HCT116 (cell line): ENCODE data around the gene NOC2L. TPM values are rescaled to one million over a fixed set of nuclear protein-coding genes. Genes with fewer than 3 reads are reported as not detected.
A peak's percentile ranks its signal among the peaks of the same experiment; 100 is the strongest.

Source experiments
- ATAC-seq: fragments of 200-7000 bp; cut with Tn5 transposase; 2 replicates; pipeline ENCODE4 v1.9.1; 2020; ENCODE audit warnings: mild to moderate bottlenecking, moderate library complexity
- BruUV-seq: library from RNA; stranded (reverse); fragments of 400-500 nt; replicated peaks from 2 replicates; lab custom pipeline; 2021; lab: Mats Ljungman, UMichigan
- CTCF ChIA-PET: fragments of 300-600 bp; sonication (Branson Sonifier 250); formaldehyde crosslinking; loops from one replicate; lab custom pipeline; 2021; ENCODE audit warnings: antibody characterized with exemption; lab: Charles Lee
- POLR2A ChIA-PET: fragments of 300-600, 350-600 bp; sonication (Branson Sonifier 250); formaldehyde crosslinking; loops from one replicate; lab custom pipeline; 2021; ENCODE audit warnings: antibody characterized with exemption; lab: Charles Lee
- RAD21 ChIA-PET, 2 experiments: fragments of 300-600 bp; sonication (Branson Sonifier 250); formaldehyde crosslinking; loops; one replicate each; lab custom pipeline; 2023; ENCODE audit warnings: low total read pairs in 2 of 2; ENCODE audit not compliant: uncharacterized antibody in 2 of 2, unreplicated experiment in 2 of 2, low non-redundant PET in 1 of 2; lab: Charles Lee
- DNase-seq: peaks from one replicate; pipeline ENCODE4 v3.0.0-alpha.2; 2010; ENCODE audit warnings: low read depth, low spot score
- H2AFZ ChIP-seq: fragments of 200-600 bp; shearing (Covaris generic), sonication (generic); 2 replicates; pipeline ENCODE4 v1.6.1; 2017; ENCODE audit warnings: low read depth, mixed run types, mixed read lengths, antibody characterized with exemption, low read length; ENCODE audit not compliant: poor library complexity, severe bottlenecking
- H3K27ac ChIP-seq: 2 replicates; pipeline ENCODE4 v1.5.1; 2012; ENCODE audit warnings: low read depth, low read length
- H3K27me3 ChIP-seq: fragments of 200-600 bp; sonication (generic); 2 replicates; pipeline ENCODE4 v1.6.1; 2016; ENCODE audit warnings: mixed run types, low read length, mixed read lengths; ENCODE audit not compliant: insufficient read depth
- H3K36me3 ChIP-seq, 2 experiments: fragments of 200-500 bp in 1 of 2; fragments of 200-600 bp in 1 of 2; sonication (Bioruptor generic) in 1 of 2; sonication (generic) in 1 of 2; 2 replicates each; pipeline versions ENCODE4 v1.5.1 to v1.6.1; 2014 to 2016; ENCODE audit warnings: low read length in 2 of 2, inconsistent platforms in 1 of 2, mixed read lengths in 1 of 2, mixed run types in 1 of 2; ENCODE audit not compliant: insufficient read depth in 2 of 2, control insufficient read depth in 1 of 2
- H3K4me1 ChIP-seq, 2 experiments: fragments of 200-600 bp in 1 of 2; sonication (generic) in 1 of 2; 2 replicates each; pipeline versions ENCODE4 v1.5.1 to v1.6.1; 2012 to 2017; ENCODE audit warnings: low read length in 2 of 2, inconsistent platforms in 1 of 2, mild to moderate bottlenecking in 1 of 2, mixed read lengths in 1 of 2, mixed run types in 1 of 2, moderate library complexity in 1 of 2; ENCODE audit not compliant: insufficient read depth in 2 of 2, control insufficient read depth in 1 of 2
- H3K4me2 ChIP-seq: fragments of 200-600 bp; sonication (generic); 2 replicates; pipeline ENCODE4 v1.6.1; 2017; ENCODE audit warnings: mixed run types, low read length, mixed read lengths
- H3K4me3 ChIP-seq, 2 experiments: fragments of 200-600 bp in 1 of 2; sonication (generic) in 1 of 2; replicated peaks in 1 of 2; 2 replicates each; pipeline ENCODE4 v1.5.1; 2011 to 2016; ENCODE audit warnings: low read length in 2 of 2, control low read depth in 1 of 2, low read depth in 1 of 2, mild to moderate bottlenecking in 1 of 2, mixed read lengths in 1 of 2, mixed run types in 1 of 2
- H3K79me2 ChIP-seq: fragments of 200-600 bp; sonication (generic); 2 replicates; pipeline ENCODE4 v1.6.1; 2017; ENCODE audit warnings: mild to moderate bottlenecking, mixed run types, low read length, moderate library complexity, mixed read lengths; ENCODE audit not compliant: insufficient read depth
- H3K9ac ChIP-seq: fragments of 200-600 bp; sonication (generic); 2 replicates; pipeline ENCODE4 v1.6.1; 2016; ENCODE audit warnings: low read length, mixed read lengths
- H3K9me2 ChIP-seq: fragments of 200-600 bp; sonication (generic), shearing (Covaris generic); 2 replicates; pipeline ENCODE4 v1.6.1; 2017; ENCODE audit warnings: mixed run types, mild to moderate bottlenecking, moderate library complexity; ENCODE audit not compliant: insufficient read depth
- H3K9me3 ChIP-seq, 2 experiments: fragments of 200-500 bp in 1 of 2; fragments of 200-600 bp in 1 of 2; sonication (Bioruptor generic) in 1 of 2; sonication (generic) in 1 of 2; 2 replicates each; pipeline ENCODE4 v1.6.1; 2014 to 2017; ENCODE audit warnings: low read length in 2 of 2, mixed read lengths in 2 of 2, inconsistent platforms in 1 of 2, low read depth in 1 of 2, mild to moderate bottlenecking in 1 of 2, mixed run types in 1 of 2, moderate library complexity in 1 of 2; ENCODE audit not compliant: control insufficient read depth in 1 of 2, insufficient read depth in 1 of 2
- H4K20me1 ChIP-seq: fragments of 200-600 bp; sonication (generic), shearing (Covaris generic); 2 replicates; pipeline ENCODE4 v1.6.1; 2017; ENCODE audit warnings: mixed run types, mild to moderate bottlenecking, moderate library complexity; ENCODE audit not compliant: insufficient read depth
- CTCF ChIP-seq, 3 experiments: fragments of 200-600 bp in 1 of 3; sonication (generic) in 1 of 3; IDR thresholded peaks in 2 of 3; conservative IDR thresholded peaks in 1 of 3; 2 replicates each; pipeline ENCODE4 v1.5.1; 2012 to 2017; ENCODE audit warnings: low read depth in 2 of 3, low read length in 2 of 3, antibody characterized with exemption in 1 of 3, borderline replicate concordance in 1 of 3, control low read depth in 1 of 3, mild to moderate bottlenecking in 1 of 3, mixed read lengths in 1 of 3, mixed run types in 1 of 3, moderate library complexity in 1 of 3; ENCODE audit not compliant: insufficient read depth in 1 of 3
- EGR1 ChIP-seq: IDR thresholded peaks from 2 replicates; pipeline ENCODE4 v1.6.1; 2012; ENCODE audit warnings: low read depth
- ELF1 ChIP-seq: IDR thresholded peaks from 2 replicates; pipeline ENCODE4 v1.6.1; 2012; ENCODE audit warnings: low read depth, borderline replicate concordance
- EZH2phosphoT487 ChIP-seq: fragments of 200-600 bp; IDR thresholded peaks from 2 replicates; pipeline ENCODE4 v1.6.1; 2018; ENCODE audit warnings: antibody characterized with exemption, borderline replicate concordance
- JUND ChIP-seq: IDR thresholded peaks from 2 replicates; pipeline ENCODE4 v1.6.1; 2012
- MAX ChIP-seq: IDR thresholded peaks from 2 replicates; pipeline ENCODE4 v1.6.1; 2012
- POLR2A ChIP-seq: IDR thresholded peaks from 2 replicates; pipeline ENCODE4 v1.7.0; 2011; ENCODE audit warnings: borderline replicate concordance; ENCODE audit not compliant: insufficient read depth, insufficient read length; ENCODE audit errors: extremely low read depth
- POLR2AphosphoS5 ChIP-seq: IDR thresholded peaks from 2 replicates; pipeline ENCODE4 v1.6.1; 2011; ENCODE audit warnings: mild to moderate bottlenecking, low read depth, low read length, moderate library complexity
- RAD21 ChIP-seq: IDR thresholded peaks from 2 replicates; pipeline ENCODE4 v1.6.1; 2012; ENCODE audit warnings: low read depth, mild to moderate bottlenecking
- SIN3A ChIP-seq: IDR thresholded peaks from 2 replicates; pipeline ENCODE4 v1.6.1; 2012; ENCODE audit warnings: low read depth
- SP1 ChIP-seq: IDR thresholded peaks from 2 replicates; pipeline ENCODE4 v1.6.1; 2012; ENCODE audit warnings: low read depth
- TCF7L2 ChIP-seq: IDR thresholded peaks from 2 replicates; pipeline ENCODE4 v1.7.0; 2011; ENCODE audit warnings: borderline replicate concordance, inconsistent platforms; ENCODE audit not compliant: insufficient read depth, insufficient read length; ENCODE audit errors: extremely low read depth
- YY1 ChIP-seq: IDR thresholded peaks from 2 replicates; pipeline ENCODE4 v1.6.1; 2011; ENCODE audit warnings: low read length, low read depth, moderate library complexity, mild to moderate bottlenecking; ENCODE audit not compliant: insufficient replicate concordance; ENCODE audit errors: extremely low read depth
- ZFX ChIP-seq: fragments of 450-650 bp; IDR thresholded peaks from 2 replicates; pipeline ENCODE4 v1.6.1; 2017
- intact Hi-C: fragments of 100-400 bp; cut with micrococcal nuclease; formaldehyde crosslinking; loops from 2 replicates; pipeline ENCODE4 v1.10.0; 2022
- total RNA-seq: library from RNA; stranded (reverse); gene quantifications from one replicate; pipeline ENCODE4 v1.2.1, GENCODE V29; 2021; ENCODE audit not compliant: unreplicated experiment

Gene NOC2L
- total RNA-seq, 1 experiment from 2014 or later = 260 TPM

DNA sequence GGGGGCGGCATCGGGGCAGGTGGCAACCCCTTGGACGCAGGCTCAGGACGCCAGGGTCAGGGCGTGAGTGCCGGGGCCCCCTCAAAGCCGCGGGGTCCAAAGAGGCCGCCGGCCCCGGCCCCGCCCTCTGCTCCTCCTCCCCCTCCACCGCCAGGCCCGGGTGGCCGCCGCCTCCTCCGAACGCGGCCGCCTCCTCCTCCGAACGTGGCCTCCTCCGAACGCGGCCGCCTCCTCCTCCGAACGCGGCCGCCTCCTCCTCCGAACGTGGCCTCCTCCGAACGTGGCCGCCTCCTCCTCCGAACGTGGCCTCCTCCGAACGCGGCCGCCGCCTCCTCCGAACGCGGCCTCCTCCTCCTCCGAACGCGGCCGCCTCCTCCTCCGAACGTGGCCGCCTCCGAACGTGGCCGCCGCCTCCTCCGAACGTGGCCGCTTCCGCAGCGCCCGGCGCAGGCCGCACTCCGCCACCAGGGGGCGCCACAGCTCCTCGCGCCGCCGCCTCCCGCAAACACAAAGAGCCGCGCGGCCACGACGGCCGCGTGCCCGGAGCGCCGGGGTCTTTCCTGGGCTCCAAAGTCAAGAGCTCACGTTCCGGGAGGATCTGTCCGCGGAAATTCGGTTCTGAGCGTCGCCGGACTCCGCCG is 54.6 kb downstream of the NOC2L start:
- BruUV-seq = no TSS peak
- Histone ChIP-seq H3K79me2 (no peaks in the 10 kb centered on the region), H3K4me3 (peak overlapping the region; percentile 19 to 48), H3K27me3 (no peaks in the 10 kb centered on the region), H3K36me3 (no peaks in the 10 kb centered on the region), H3K9ac (peak overlapping the region; percentile 48), H4K20me1 (no peaks in the 10 kb centered on the region)
- ATAC-seq = peak; percentile 81
- ChIA-PET RAD21 (no interaction called here), CTCF (interaction anchor here (1.0 to 1.2 kb wide), 6 partner anchors 14 to 109 kb away, joined by 3 to 14 read pairs (median 4); partner anchors contain the start of genes ISG15, NOC2L and PLEKHN1)
- no peak for TF ChIP-seq POLR2A
- no peak for TF ChIP-seq JUND
- TF ChIP-seq EZH2phosphoT487 = no peak
- 0 out of 2 replicates have a peak, but pooled peaks have one; percentile 37 for TF ChIP-seq SP1
- TF ChIP-seq EGR1 = peak; percentile 51
- peak; percentile 96 for TF ChIP-seq MAX
- peak; percentile 72 to 84 (median 77) for TF ChIP-seq CTCF (IDR thresholded peaks at IDR 0.05 in 2 of 3, conservative IDR thresholded peaks at IDR 0.05 in 1 of 3; ENCODE audit: borderline replicate concordance in 1 of 3, insufficient read depth in 1 of 3, low read depth in 2 of 3, low read length in 2 of 3)
- peak; percentile 92 for TF ChIP-seq RAD21
- TF ChIP-seq ELF1 = no peak
- TF ChIP-seq TCF7L2 = peak; percentile 45
- peak; percentile 30; the same call in 1 of the 2 replicates for TF ChIP-seq SIN3A
- 0 out of 2 replicates have a peak, but pooled peaks have one; percentile 19 for TF ChIP-seq ZFX
- TF ChIP-seq YY1 = peak; percentile 82
- TF ChIP-seq POLR2AphosphoS5 = peak; percentile 55
- TF ChIP-seq, all 23 proteins: peak for 10
- H3K27ac ChIP-seq = peak overlapping the region; percentile 55; the same call in 1 of the 2 replicates
- H3K9me2 ChIP-seq = no peaks in the 10 kb centered on the region
- peak overlapping the region; percentile 72 for H3K4me2 ChIP-seq
- no peaks in the 10 kb centered on the region for H3K9me3 ChIP-seq
- POLR2A ChIA-PET = interaction anchor here (0.6 kb wide), 2 partner anchors 102 to 471 kb away, joined by 4 read pairs; partner anchors contain the start of gene AURKAIP1
- H3K4me1 ChIP-seq = peaks cover 24 to 40% of the 10 kb centered on the region in 2 experiments
- no peak overlapping the region for H2AFZ ChIP-seq
- intact Hi-C loops = loop anchor here (5.0 kb wide), 1 partner anchor 58 kb away; the partner anchor contains the start of gene KLHL17
- DNase-seq = peak; percentile 43
